WERI-Rb-1 (cell line): ENCODE data around the gene CASP2.

Experiments used
- DNase-seq: peaks from one replicate; pipeline ENCODE4 v3.0.0-alpha.2; 2020
- H3K27ac ChIP-seq: fragments of 250-450 bp; sonication (Bioruptor Pico); 2 replicates; pipeline ENCODE4 v1.5.1; 2020; ENCODE audit warnings: mild to moderate bottlenecking, moderate library complexity
- H3K27me3 ChIP-seq: fragments of 250-450 bp; sonication (Bioruptor Pico); 2 replicates; pipeline ENCODE4 v1.5.1; 2021; ENCODE audit warnings: mild to moderate bottlenecking, low read depth, moderate library complexity; ENCODE audit not compliant: insufficient read depth, severe bottlenecking
- H3K36me3 ChIP-seq: fragments of 250-450 bp; sonication (Bioruptor Pico); 2 replicates; pipeline ENCODE4 v1.5.1; 2020; ENCODE audit warnings: mild to moderate bottlenecking, moderate library complexity
- H3K4me3 ChIP-seq: 2 replicates; pipeline ENCODE4 v1.5.1; 2011; ENCODE audit warnings: low read depth, mild to moderate bottlenecking, control low read depth, low read length
- H3K9me3 ChIP-seq: fragments of 250-450 bp; sonication (Bioruptor Pico); 2 replicates; pipeline ENCODE4 v1.5.1; 2021; ENCODE audit warnings: mild to moderate bottlenecking, moderate library complexity; ENCODE audit not compliant: severe bottlenecking
- TF ChIP-seq, protein P1 (sequence below): IDR thresholded peaks from 2 replicates; pipeline ENCODE4 v1.5.1; 2011; ENCODE audit warnings: low read depth, mild to moderate bottlenecking, control low read depth, inconsistent platforms, low read length

The CASP2 gene

DNA sequence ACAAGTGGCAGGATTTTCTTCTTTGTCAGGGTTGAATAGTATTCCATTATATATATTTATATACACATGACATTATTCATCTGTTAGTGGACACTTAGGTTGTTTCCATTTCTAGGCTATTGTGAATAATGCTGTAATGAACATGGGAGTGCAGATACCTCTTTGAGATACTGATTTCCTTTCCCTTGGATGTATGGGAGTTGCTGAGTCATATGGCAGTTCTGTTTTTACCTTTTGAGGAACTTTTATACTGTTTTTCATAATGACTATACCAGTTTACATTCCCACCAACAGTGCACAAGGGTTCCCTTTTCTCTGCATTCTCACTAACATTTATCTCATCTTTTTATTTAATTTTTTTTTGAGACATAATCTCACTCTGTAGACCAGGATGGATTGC lies 26.0 kb downstream of the CASP2 start:
- Histone ChIP-seq H3K36me3 (peaks cover 10% of the 10 kb centered on the region), H3K9me3 (no peaks in the 10 kb centered on the region), H3K27me3 (no peaks in the 10 kb centered on the region), H3K4me3 (no peak overlapping the region), H3K27ac (no peak overlapping the region)
- no peak for DNase-seq
- TF ChIP-seq, protein P1, sequence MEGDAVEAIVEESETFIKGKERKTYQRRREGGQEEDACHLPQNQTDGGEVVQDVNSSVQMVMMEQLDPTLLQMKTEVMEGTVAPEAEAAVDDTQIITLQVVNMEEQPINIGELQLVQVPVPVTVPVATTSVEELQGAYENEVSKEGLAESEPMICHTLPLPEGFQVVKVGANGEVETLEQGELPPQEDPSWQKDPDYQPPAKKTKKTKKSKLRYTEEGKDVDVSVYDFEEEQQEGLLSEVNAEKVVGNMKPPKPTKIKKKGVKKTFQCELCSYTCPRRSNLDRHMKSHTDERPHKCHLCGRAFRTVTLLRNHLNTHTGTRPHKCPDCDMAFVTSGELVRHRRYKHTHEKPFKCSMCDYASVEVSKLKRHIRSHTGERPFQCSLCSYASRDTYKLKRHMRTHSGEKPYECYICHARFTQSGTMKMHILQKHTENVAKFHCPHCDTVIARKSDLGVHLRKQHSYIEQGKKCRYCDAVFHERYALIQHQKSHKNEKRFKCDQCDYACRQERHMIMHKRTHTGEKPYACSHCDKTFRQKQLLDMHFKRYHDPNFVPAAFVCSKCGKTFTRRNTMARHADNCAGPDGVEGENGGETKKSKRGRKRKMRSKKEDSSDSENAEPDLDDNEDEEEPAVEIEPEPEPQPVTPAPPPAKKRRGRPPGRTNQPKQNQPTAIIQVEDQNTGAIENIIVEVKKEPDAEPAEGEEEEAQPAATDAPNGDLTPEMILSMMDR, result no peak

DNA sequence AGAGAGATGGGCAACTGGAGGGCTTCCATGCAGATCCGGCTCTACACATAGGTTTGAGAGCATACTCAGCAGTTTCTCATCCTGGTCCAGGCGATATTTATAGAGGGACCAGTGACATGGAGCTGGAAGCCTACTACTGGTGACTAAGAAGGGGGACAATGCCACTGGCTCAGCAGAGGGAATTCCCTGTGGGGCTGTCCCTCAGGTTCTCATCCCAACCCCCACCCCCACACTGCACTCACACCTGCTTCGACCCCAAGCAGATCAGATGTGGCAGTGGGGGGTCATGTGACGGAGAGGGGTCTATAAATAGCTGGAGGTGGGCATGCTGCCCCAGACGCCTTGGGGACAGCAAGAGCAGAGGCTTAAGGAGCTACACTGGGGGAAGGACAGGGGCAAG lies 27.6 kb downstream of the CASP2 start, which contains the start of gene CLCN1:
Gene CLCN1, plus strand, starts transcription at position 336 of the 400 bp plus-strand sequence. CDS start 102 bp downstream, outside the sequence.
- Histone ChIP-seq H3K36me3 (peaks cover 3% of the 10 kb centered on the region; the same call in 1 of the 2 replicates), H3K4me3 (no peak within 1 kb of the TSS), H3K27ac (no peak within 1 kb of the TSS), H3K9me3 (no peaks in the 10 kb centered on the region), H3K27me3 (no peaks in the 10 kb centered on the region)
- DNase-seq, result no peak
- TF ChIP-seq, protein P1, result no peak

DNA sequence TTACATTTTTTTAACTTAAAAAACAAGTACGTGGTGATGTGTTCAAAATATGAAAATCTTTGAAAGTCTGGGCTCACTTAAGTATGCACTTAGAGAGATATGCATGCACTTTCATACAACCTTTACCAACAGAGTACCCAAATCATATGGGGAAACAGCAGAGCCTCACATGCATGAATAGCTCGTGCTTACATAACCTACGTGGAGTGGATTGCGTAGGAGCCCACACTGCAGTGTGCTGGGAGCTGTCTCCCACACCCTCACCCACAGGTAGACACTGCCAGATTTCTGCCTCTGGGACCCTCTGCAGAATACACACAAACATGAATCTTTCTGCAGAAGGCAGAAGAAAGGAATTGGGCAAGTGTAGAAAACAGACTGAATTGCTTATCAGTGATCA lies 28.3 kb downstream of the CASP2 start:
- Histone ChIP-seq H3K4me3 (no peak overlapping the region), H3K36me3 (peaks cover 3% of the 10 kb centered on the region; the same call in 1 of the 2 replicates), H3K27ac (no peak overlapping the region), H3K9me3 (no peaks in the 10 kb centered on the region), H3K27me3 (no peaks in the 10 kb centered on the region)
- TF ChIP-seq, protein P1, result no peak
- DNase-seq, result no peak

DNA sequence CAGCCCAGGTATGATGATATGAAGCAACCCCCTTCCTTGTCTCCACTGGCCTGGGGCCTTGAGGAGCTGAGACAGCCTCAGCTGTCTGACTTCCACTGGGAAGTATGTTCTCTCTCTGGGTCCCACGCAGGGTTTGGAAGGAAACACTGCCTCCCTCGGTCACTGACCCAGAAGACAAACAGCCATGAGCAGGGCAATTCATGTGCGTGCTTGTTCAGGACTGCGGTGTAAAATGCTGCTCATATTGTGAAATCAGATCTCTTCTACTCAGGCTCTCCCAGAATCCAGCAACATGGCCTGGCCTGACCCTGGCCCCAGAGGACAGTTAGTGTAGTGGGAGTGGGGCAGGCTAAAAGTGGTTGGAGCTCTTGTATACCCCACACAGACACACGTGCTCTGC lies 30.5 kb downstream of the CASP2 start:
- no peak for DNase-seq
- H3K4me3 ChIP-seq, result no peak overlapping the region
- H3K27ac ChIP-seq, result no peak overlapping the region
- TF ChIP-seq, protein P1, result no peak
- H3K27me3 ChIP-seq, result no peaks in the 10 kb centered on the region
- no peaks in the 10 kb centered on the region for H3K9me3 ChIP-seq
- H3K36me3 ChIP-seq, result no peaks in the 10 kb centered on the region

DNA sequence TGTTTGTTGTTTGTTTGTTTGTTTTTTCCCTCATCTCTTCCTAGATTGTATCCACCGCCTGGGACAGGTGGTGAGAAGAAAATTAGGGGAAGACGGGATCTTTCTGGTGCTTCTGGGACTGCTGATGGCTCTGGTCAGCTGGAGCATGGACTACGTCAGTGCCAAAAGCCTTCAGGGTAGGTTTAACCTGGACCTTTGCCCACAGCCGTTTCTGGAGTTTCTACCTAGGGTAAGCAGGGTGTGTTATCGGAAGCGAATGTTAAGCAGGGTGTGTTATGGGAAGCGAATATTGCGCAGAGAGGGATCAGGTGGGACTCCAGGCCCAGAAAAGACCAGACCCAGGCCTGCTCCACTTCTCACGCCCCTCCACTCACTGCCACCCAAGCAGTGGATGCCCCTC lies 32.5 kb downstream of the CASP2 start:
- TF ChIP-seq, protein P1, result no peak
- Histone ChIP-seq H3K36me3 (no peaks in the 10 kb centered on the region), H3K27ac (no peak overlapping the region), H3K9me3 (no peaks in the 10 kb centered on the region), H3K4me3 (no peak overlapping the region), H3K27me3 (no peaks in the 10 kb centered on the region)
- no peak for DNase-seq

DNA sequence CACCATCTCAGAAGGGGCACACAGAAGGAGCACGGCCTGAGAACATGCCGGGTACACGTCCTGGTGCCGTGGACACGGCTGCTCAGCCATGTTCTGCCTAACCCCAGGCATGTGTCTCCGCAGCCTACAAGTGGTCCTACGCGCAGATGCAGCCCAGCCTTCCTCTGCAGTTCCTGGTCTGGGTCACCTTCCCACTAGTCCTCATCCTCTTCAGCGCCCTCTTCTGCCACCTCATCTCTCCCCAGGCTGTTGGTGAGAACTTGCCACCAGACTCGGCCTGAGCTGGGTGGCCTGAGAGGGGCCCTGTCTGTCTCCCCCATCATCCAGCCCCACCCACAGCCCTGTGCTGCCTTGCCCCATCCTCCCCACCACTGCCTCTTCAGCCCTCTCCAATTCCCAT lies 33.1 kb downstream of the CASP2 start:
- H3K27me3 ChIP-seq, result no peaks in the 10 kb centered on the region
- H3K9me3 ChIP-seq, result no peaks in the 10 kb centered on the region
- no peak for DNase-seq
- H3K4me3 ChIP-seq, result no peak overlapping the region
- no peak overlapping the region for H3K27ac ChIP-seq
- TF ChIP-seq, protein P1, result no peak
- no peaks in the 10 kb centered on the region for H3K36me3 ChIP-seq
